Superior temporal gyrus (tissue), 1 donor: ENCODE results near the gene CAPN9.
"Not testable (repeated sequence)": the region's sequence is repeated elsewhere in the genome, so short reads cannot be mapped to it uniquely, and the experiment has no call there.

Experiments used
- DNase-seq: peaks from one replicate; pipeline ENCODE4 v3.0.0-alpha.2; 2016; ENCODE audit errors: extremely low spot score

CAPN9 gene

GRCh38 chr1:230823931-230824381 lies 76.8 kb downstream of the CAPN9 start:
- no peak for DNase-seq

GRCh38 chr1:230824551-230824918 lies 77.3 kb downstream of the CAPN9 start:
- DNase-seq: no peak

GRCh38 chr1:230824919-230825721 lies 77.9 kb downstream of the CAPN9 start:
- peak; percentile 72 for DNase-seq

GRCh38 chr1:230825761-230826160 lies 78.6 kb downstream of the CAPN9 start:
- no peak for DNase-seq

- DNase-seq: no peak
Observed at GRCh38 chr1:230826166-230826875, 79.1 kb downstream of the CAPN9 start.

- peak; percentile 87 for DNase-seq
Observed at GRCh38 chr1:230827081-230827681, 80.0 kb downstream of the CAPN9 start.

- no peak for DNase-seq
Observed at GRCh38 chr1:230827801-230828200, 80.6 kb downstream of the CAPN9 start.

GRCh38 chr1:230828421-230828820 lies 81.2 kb downstream of the CAPN9 start:
- no peak for DNase-seq

- no peak for DNase-seq
Observed at GRCh38 chr1:230831771-230832170, 84.6 kb downstream of the CAPN9 start.

- no peak for DNase-seq
Observed at GRCh38 chr1:230832476-230832875, 85.3 kb downstream of the CAPN9 start.

GRCh38 chr1:230833511-230833910 lies 86.3 kb downstream of the CAPN9 start:
- no peak for DNase-seq

GRCh38 chr1:230834292-230834691 lies 87.1 kb downstream of the CAPN9 start:
- DNase-seq: no peak

GRCh38 chr1:230836347-230836746 lies 89.2 kb downstream of the CAPN9 start:
- no peak for DNase-seq

GRCh38 chr1:230836793-230837192 lies 89.6 kb downstream of the CAPN9 start:
- no peak for DNase-seq

- DNase-seq: peak; percentile 80
Observed at GRCh38 chr1:230839173-230839572, 92.0 kb downstream of the CAPN9 start.

GRCh38 chr1:230842801-230843200 lies 95.6 kb downstream of the CAPN9 start:
- no peak for DNase-seq

GRCh38 chr1:230843503-230844309 lies 96.5 kb downstream of the CAPN9 start:
- DNase-seq: no peak

- no peak for DNase-seq
Observed at GRCh38 chr1:230844561-230844960, 97.4 kb downstream of the CAPN9 start.

- not testable (repeated sequence) for DNase-seq
Observed at GRCh38 chr1:230845184-230845583, 98.0 kb downstream of the CAPN9 start.

GRCh38 chr1:230848235-230848634 lies 101.0 kb downstream of the CAPN9 start:
- no peak for DNase-seq

GRCh38 chr1:230849451-230850224 lies 102.5 kb downstream of the CAPN9 start:
- peak; percentile 73 for DNase-seq
